ENCODE results near the gene OR14J1.

DNA sequence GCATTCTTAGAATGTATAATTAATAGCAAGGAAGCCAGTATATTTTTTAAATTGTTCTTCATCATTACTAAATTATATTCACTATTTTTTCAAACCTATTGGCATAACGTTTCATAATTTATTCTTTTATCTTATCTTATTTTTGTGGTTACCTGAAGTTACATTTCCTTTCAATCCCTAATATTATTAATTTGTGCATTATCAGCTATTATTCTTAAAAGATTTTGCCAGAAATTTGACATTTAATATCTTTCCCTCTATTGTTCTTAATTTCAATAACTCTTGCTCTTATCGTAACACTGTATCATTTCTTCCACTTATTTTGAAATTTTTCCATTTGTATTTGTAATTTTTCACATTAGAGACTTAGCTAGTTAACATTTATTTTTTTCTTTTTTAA lies 18.4 kb downstream of the OR14J1 start:
- TF ChIP-seq POLR2AphosphoS5 (IDR thresholded peaks at IDR 0.05; ENCODE audit: borderline replicate concordance, low read depth, low read length) (no peak), EZH2 (IDR thresholded peaks at IDR 0.05) (no peak)

Measured in SK-N-MC (cell line).